SH-SY5Y (cell line): Measurements from ENCODE around the gene MYO1B.

Experiments used
- GATA2 ChIP-seq: IDR thresholded peaks from 2 replicates; pipeline ENCODE4 v1.6.1; 2011; ENCODE audit warnings: mild to moderate bottlenecking, low read depth, low read length
- GATA3 ChIP-seq: IDR thresholded peaks from 2 replicates; pipeline ENCODE4 v1.6.1; 2011; ENCODE audit warnings: low read depth, mild to moderate bottlenecking, low read length, moderate library complexity

DNA sequence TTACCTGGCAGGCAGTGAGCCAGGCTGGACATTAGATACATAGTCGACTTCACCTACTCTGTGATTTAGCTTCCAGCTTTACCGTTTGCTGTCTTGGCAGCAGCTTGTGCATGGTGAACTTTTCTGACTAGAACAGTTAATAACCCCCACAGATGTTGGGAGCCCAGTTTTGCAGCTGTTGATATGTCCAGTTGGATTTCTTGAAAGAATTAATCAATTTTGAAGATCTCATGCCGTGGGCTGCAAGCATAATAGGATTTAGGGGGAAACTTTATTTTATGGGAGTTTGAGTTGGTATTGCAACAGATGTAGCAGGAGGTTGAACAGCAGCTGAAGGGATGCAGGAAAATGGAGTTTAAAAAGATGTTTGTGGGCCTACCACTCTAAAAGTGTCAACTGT is 13.8 kb downstream of the MYO1B start:
- TF ChIP-seq GATA3, result no peak
- TF ChIP-seq GATA2, result no peak
